Right lobe of liver (tissue), 4 donors: ENCODE data around the gene UBE2O.

Experiments used
- CTCF ChIP-seq, 4 donors: fragments of 200-600 bp in 3 of 4; fragments of 450-650 bp in 1 of 4; IDR thresholded peaks; one replicate each; pipeline versions ENCODE4 v1.5.1 to v1.8.0; 2016 to 2022; ENCODE audit warnings: antibody characterized with exemption in 4 of 4, mild to moderate bottlenecking in 2 of 4
- POLR2A ChIP-seq: fragments of 450-650 bp; IDR thresholded peaks from one replicate; pipeline ENCODE4 v1.6.1; 2017; ENCODE audit warnings: antibody characterized with exemption, mild to moderate bottlenecking
- donor health status: DM: no; HTN: no; CAD: no.
- donor health status: DM: no; HTN: no; CAD: no.
- donor health status: DM: no; HTN: yes; CAD: no.

GRCh38 chr17:76419576-76420260 is 33.2 kb downstream of the UBE2O start:
- TF ChIP-seq CTCF (IDR thresholded peaks at IDR 0.05) (no peak), POLR2A (no peak)
